BE2C (cell line): ENCODE data around the gene DUS1L.
A peak's percentile ranks its signal among the peaks of the same experiment; 100 is the strongest.

Experiments used
- DNase-seq: peaks from one replicate; pipeline ENCODE4 v3.0.0-alpha.2; 2020
- H3K27me3 ChIP-seq: fragments of 250-450 bp; sonication (Bioruptor Pico); 2 replicates; pipeline ENCODE4 v1.5.1; 2020; ENCODE audit warnings: mild to moderate bottlenecking
- H3K36me3 ChIP-seq: fragments of 250-450 bp; sonication (Bioruptor Pico); 2 replicates; pipeline ENCODE4 v1.5.1; 2020; ENCODE audit warnings: mild to moderate bottlenecking
- H3K4me1 ChIP-seq: fragments of 250-450 bp; sonication (Bioruptor Pico); 2 replicates; pipeline ENCODE4 v1.5.1; 2020
- H3K4me3 ChIP-seq: 2 replicates; pipeline ENCODE4 v1.5.1; 2011; ENCODE audit warnings: low read depth, low read length
- H3K9me3 ChIP-seq: fragments of 250-450 bp; sonication (Bioruptor Pico); 2 replicates; pipeline ENCODE4 v1.5.1; 2020
- CTCF ChIP-seq: IDR thresholded peaks from 2 replicates; pipeline ENCODE4 v1.5.1; 2012; ENCODE audit warnings: mild to moderate bottlenecking, low read depth, low read length

DUS1L gene

GRCh38 chr17:82106688-82107305, 41.2 kb upstream of the DUS1L start:
- TF ChIP-seq CTCF, result no peak
- peaks cover 4% of the 10 kb centered on the region; the same call in 1 of the 2 replicates for H3K36me3 ChIP-seq
- no peaks in the 10 kb centered on the region for H3K27me3 ChIP-seq
- peak overlapping the region; percentile 25 for H3K4me3 ChIP-seq
- no peaks in the 10 kb centered on the region; the same call in 1 of the 2 replicates for H3K9me3 ChIP-seq
- peaks cover 28% of the 10 kb centered on the region for H3K4me1 ChIP-seq
- DNase-seq, result peak; percentile 20

DNA sequence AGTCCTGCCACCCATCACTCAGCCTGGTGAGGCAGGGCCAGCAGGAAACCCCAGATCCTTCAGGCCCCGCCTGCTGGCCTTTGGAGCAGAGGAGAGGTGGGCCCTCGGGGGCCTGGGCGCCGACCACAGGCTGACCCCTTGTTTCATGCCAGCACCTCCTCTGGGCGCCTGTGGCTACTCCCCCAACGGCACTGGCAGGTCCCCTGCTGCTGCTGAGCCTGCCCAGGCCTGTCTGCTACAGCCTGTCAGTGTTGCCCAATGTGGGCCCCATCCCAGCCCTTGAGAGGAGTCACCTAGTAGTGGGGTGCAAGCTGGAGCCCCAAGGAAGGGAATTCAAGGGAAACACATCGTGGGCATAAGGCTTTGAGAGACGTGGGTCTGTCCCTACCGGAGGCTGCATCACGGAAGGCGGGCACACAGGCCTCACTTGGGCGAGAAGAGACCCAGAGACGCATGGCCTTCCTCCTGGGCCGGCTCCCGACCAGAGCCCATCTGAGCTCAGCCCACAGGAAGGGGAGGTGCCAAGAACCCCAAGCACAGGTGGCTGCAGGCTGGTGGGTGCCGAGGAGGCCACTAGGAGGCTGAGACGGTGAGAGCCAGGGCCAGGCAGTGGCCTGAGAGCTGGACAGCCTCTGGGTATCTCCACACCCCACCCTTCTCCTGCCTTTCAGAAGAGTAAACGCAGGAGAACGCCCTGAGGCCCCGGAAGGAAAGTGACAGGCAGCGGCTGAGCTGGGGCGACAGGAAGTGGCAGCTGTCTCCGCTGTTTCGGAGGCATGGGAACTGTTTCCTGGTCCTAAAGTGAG, 40.5 kb upstream of the DUS1L start:
- H3K27me3 ChIP-seq, result no peaks in the 10 kb centered on the region
- H3K4me1 ChIP-seq, result peaks cover 33% of the 10 kb centered on the region
- peak; percentile 48 for TF ChIP-seq CTCF
- peak; percentile 81 for DNase-seq
- H3K36me3 ChIP-seq, result peaks cover 4% of the 10 kb centered on the region; the same call in 1 of the 2 replicates
- H3K9me3 ChIP-seq, result no peaks in the 10 kb centered on the region; the same call in 1 of the 2 replicates
- H3K4me3 ChIP-seq, result peak overlapping the region; percentile 25

DNA sequence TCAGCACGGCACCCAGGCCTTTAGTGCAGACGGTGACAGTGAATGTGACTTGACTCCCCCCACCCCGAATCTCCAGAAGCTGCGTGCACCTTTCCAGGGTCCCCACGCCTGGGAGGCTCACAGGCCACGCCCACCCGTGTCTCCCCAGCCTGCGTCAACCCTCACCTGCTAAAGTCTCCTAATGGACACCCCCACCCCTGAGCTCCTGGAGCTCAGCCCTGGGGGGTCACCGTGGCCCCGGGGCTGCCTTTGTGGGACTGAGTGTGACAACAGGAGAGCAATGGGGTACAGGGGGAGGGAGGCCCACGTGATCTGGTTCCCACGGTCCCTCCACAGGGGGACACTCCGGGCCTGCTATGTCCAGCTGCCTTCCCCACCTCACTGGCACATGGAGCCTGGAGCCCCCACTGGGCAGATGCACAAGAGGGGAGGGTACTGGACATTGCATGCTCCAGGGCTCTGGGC, 39.8 kb upstream of the DUS1L start:
- peaks cover 4% of the 10 kb centered on the region; the same call in 1 of the 2 replicates for H3K36me3 ChIP-seq
- no peak for TF ChIP-seq CTCF
- no peak for DNase-seq
- H3K4me1 ChIP-seq, result peaks cover 38% of the 10 kb centered on the region
- no peaks in the 10 kb centered on the region; the same call in 1 of the 2 replicates for H3K9me3 ChIP-seq
- no peaks in the 10 kb centered on the region for H3K27me3 ChIP-seq
- H3K4me3 ChIP-seq, result no peak overlapping the region

DNA sequence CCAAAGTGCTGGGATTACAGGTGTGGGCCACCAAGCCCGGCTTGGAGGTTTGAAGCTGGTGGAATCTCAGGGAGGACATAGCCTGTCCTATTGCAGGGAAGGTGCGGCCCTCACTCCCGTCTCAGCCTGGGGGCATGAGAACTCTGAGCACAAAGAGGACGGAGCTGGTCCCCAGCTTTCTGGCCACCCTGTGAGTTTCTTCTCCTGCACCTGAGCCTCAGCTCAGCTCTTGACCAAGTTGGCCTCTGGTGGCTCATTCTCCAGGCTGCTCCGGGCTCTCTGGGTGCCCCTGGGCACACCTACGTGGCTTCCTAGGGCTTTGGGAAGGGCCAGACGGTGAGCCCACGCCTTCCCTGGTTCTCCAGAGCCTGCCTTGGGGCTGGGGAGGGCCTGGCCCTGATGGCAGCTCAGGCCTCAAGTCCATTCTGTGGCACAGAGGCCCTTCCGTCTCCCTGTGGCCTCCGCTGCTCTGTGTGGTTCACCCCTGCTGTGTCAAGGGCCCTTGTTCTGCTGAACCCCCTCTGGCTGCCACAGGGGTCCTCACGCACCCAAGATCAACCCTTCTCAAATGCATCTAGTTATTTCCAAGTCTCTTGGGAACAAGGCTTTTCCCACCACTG, 39.3 kb upstream of the DUS1L start:
- Histone ChIP-seq H3K27me3 (no peaks in the 10 kb centered on the region), H3K9me3 (no peaks in the 10 kb centered on the region; the same call in 1 of the 2 replicates), H3K36me3 (peaks cover 4% of the 10 kb centered on the region; the same call in 1 of the 2 replicates), H3K4me3 (no peak overlapping the region), H3K4me1 (peaks cover 39% of the 10 kb centered on the region)
- DNase-seq, result no peak
- TF ChIP-seq CTCF, result no peak

DNA sequence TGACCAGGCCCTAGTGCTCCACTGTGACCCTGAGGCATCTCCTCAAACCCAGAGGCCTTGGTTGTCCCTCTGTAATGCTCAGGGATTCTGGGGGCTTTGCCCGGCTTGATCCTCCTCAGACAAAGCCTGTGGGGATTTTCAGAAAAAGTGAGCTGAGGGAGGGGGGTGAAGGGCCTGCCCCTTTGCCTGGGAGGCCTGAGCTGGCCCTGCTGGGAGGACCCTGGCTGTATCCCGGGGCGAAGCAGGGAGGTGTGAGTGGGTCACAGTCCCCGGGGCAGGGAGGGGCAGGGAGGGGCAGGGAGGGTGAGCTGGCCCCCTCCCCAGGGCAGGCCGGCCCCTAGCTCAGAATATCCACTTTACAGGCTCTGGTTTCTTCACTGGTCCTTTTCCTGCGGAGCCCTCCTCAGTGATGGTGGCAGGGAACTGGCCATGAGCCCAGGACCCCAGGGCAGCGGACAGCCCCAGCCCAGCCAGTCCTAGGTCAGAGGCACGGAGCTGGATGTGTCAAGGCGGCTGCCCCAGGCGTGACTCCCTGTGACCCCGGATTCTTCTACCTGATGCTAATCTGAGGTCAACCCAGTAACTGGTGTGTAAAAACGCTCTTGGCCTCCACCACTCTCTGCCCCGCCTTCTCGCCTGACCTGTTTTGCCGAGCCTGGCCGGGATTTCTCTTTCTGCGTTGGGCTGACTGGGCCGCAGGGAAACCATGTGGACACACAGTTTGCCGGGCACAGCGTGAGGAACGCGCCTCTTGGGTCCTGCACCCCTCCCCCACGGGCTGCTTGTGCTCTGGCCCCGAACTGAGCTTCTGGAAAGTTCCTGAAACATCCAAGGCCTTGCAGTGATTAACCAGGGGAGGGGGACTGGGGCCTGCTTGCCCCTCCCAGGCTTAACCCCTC, 38.2 kb upstream of the DUS1L start:
- Histone ChIP-seq H3K9me3 (peaks cover 4% of the 10 kb centered on the region; the same call in 1 of the 2 replicates), H3K4me1 (peaks cover 49% of the 10 kb centered on the region), H3K36me3 (peaks cover 12% of the 10 kb centered on the region), H3K4me3 (no peak overlapping the region), H3K27me3 (no peaks in the 10 kb centered on the region)
- TF ChIP-seq CTCF, result no peak
- peak; percentile 28 for DNase-seq
